ENCODE measurements around the gene ATP2C2.

ATP2C2 gene

GRCh38 chr16:84487358-84487757, 119.0 kb downstream of the ATP2C2 start:
- DNase-seq (ENCODE audit: low read depth in 1 of 2, low spot score in 1 of 2), result no peak

- DNase-seq (ENCODE audit: low read depth in 1 of 2, low spot score in 1 of 2), result no peak
Observed at GRCh38 chr16:84489131-84489530, 120.8 kb downstream of the ATP2C2 start.

GRCh38 chr16:84495506-84495905, 127.2 kb downstream of the ATP2C2 start:
- no peak for DNase-seq (ENCODE audit: low read depth in 1 of 2, low spot score in 1 of 2)

GRCh38 chr16:84496991-84497390, 128.7 kb downstream of the ATP2C2 start:
- DNase-seq (ENCODE audit: low read depth in 1 of 2, low spot score in 1 of 2), result no peak

GRCh38 chr16:84497418-84498222, 129.3 kb downstream of the ATP2C2 start:
- DNase-seq (ENCODE audit: low read depth in 1 of 2, low spot score in 1 of 2), result no peak

- DNase-seq (ENCODE audit: low read depth in 1 of 2, low spot score in 1 of 2), result no peak
Observed at GRCh38 chr16:84498223-84498610, 129.9 kb downstream of the ATP2C2 start.

- no peak for DNase-seq (ENCODE audit: low read depth in 1 of 2, low spot score in 1 of 2)
Observed at GRCh38 chr16:84498859-84499620, 130.7 kb downstream of the ATP2C2 start.

GRCh38 chr16:84499638-84500037, 131.3 kb downstream of the ATP2C2 start:
- DNase-seq (ENCODE audit: low read depth in 1 of 2, low spot score in 1 of 2), result no peak

GRCh38 chr16:84500531-84500930, 132.2 kb downstream of the ATP2C2 start:
- DNase-seq (ENCODE audit: low read depth in 1 of 2, low spot score in 1 of 2), result no peak

GRCh38 chr16:84501077-84501735, 132.9 kb downstream of the ATP2C2 start:
- no peak for DNase-seq (ENCODE audit: low read depth in 1 of 2, low spot score in 1 of 2)

- DNase-seq (ENCODE audit: low read depth in 1 of 2, low spot score in 1 of 2), result no peak
Observed at GRCh38 chr16:84502075-84502474, 133.7 kb downstream of the ATP2C2 start.

- no peak for DNase-seq (ENCODE audit: low read depth in 1 of 2, low spot score in 1 of 2)
Observed at GRCh38 chr16:84502581-84502980, 134.2 kb downstream of the ATP2C2 start.

- DNase-seq (ENCODE audit: low read depth in 1 of 2, low spot score in 1 of 2), result no peak
Observed at GRCh38 chr16:84503751-84504395, 135.5 kb downstream of the ATP2C2 start.

GRCh38 chr16:84504420-84505248, 136.3 kb downstream of the ATP2C2 start, which contains the start of gene MEAK7:
MEAK7 (minus strand) TSS chr16:84504659; CDS start chr16:84498086, 6,573 bp downstream.
- peak; percentile 95 to 97 for DNase-seq (ENCODE audit: low read depth in 1 of 2, low spot score in 1 of 2)

- no peak for DNase-seq (ENCODE audit: low read depth in 1 of 2, low spot score in 1 of 2)
Observed at GRCh38 chr16:84505249-84506187, 137.2 kb downstream of the ATP2C2 start.

- no peak for DNase-seq (ENCODE audit: low read depth in 1 of 2, low spot score in 1 of 2)
Observed at GRCh38 chr16:84507011-84507982, 139.0 kb downstream of the ATP2C2 start.

GRCh38 chr16:84508502-84508901, 140.2 kb downstream of the ATP2C2 start:
- DNase-seq (ENCODE audit: low read depth in 1 of 2, low spot score in 1 of 2), result no peak
